Keratinocyte (primary cell): Measurements from ENCODE around the gene RAPGEF3. TPM values are rescaled to one million over a fixed set of nuclear protein-coding genes. Genes with fewer than 3 reads are reported as not detected.

Experiments used
- DNase-seq: peaks from one replicate; pipeline ENCODE4 v3.0.0-alpha.2; 2011; ENCODE audit warnings: low read depth, missing footprints, low spot score
- FAIRE-seq: peaks from 2 replicates; lab custom pipeline; 2011; peaks lifted over from hg19 to GRCh38; lab: Jason Lieb, UNC
- H2AFZ ChIP-seq: 2 replicates; pipeline ENCODE4 v1.6.0; 2012; ENCODE audit warnings: low read length, control low read depth, inconsistent platforms; ENCODE audit not compliant: control insufficient read depth
- H3K27ac ChIP-seq: 2 replicates; pipeline ENCODE4 v1.5.1; 2011; ENCODE audit warnings: low read length; ENCODE audit not compliant: control insufficient read depth, insufficient read depth
- H3K27me3 ChIP-seq: 3 replicates; pipeline ENCODE4 v1.6.0; 2011; ENCODE audit warnings: low read length; ENCODE audit not compliant: control insufficient read depth, insufficient read depth; ENCODE audit errors: extremely low read depth
- H3K36me3 ChIP-seq, 2 experiments: 2 replicates in 1 of 2; 3 replicates in 1 of 2; pipeline ENCODE4 v1.5.1; 2011; ENCODE audit warnings: low read length in 2 of 2, mild to moderate bottlenecking in 1 of 2; ENCODE audit not compliant: control insufficient read depth in 2 of 2, insufficient read depth in 2 of 2; ENCODE audit errors: extremely low read depth in 1 of 2
- H3K4me1 ChIP-seq: 3 replicates; pipeline ENCODE4 v1.5.1; 2011; ENCODE audit warnings: low read length; ENCODE audit not compliant: control insufficient read depth, insufficient read depth; ENCODE audit errors: extremely low read depth
- H3K4me2 ChIP-seq: 3 replicates; pipeline ENCODE4 v1.6.0; 2011; ENCODE audit warnings: low read depth, low read length; ENCODE audit not compliant: control insufficient read depth, insufficient read depth; ENCODE audit errors: extremely low read depth
- H3K4me3 ChIP-seq, 3 experiments: fragments of 200-600 bp in 1 of 3; sonication (generic) in 1 of 3; 2 replicates in 2 of 3; 3 replicates in 1 of 3; pipeline ENCODE4 v1.5.1; 2011 to 2016; ENCODE audit warnings: low read length in 3 of 3, mild to moderate bottlenecking in 3 of 3, control low read depth in 2 of 3, inconsistent platforms in 1 of 3, low read depth in 1 of 3, mixed read lengths in 1 of 3, mixed run types in 1 of 3, moderate library complexity in 1 of 3; ENCODE audit not compliant: control insufficient read depth in 2 of 3, insufficient read depth in 2 of 3; ENCODE audit errors: extremely low read depth in 1 of 3
- H3K79me2 ChIP-seq: 2 replicates; pipeline ENCODE4 v1.6.0; 2012; ENCODE audit warnings: low read length; ENCODE audit not compliant: control insufficient read depth, insufficient read depth
- H3K9ac ChIP-seq: 3 replicates; pipeline ENCODE4 v1.6.0; 2011; ENCODE audit warnings: low read length; ENCODE audit not compliant: control insufficient read depth, insufficient read depth; ENCODE audit errors: extremely low read depth
- H3K9me1 ChIP-seq: 3 replicates; pipeline ENCODE4 v1.6.0; 2011; ENCODE audit warnings: low read length; ENCODE audit not compliant: control insufficient read depth, insufficient read depth; ENCODE audit errors: extremely low read depth
- H3K9me3 ChIP-seq: 2 replicates; pipeline ENCODE4 v1.5.1; 2012; ENCODE audit warnings: low read depth, low read length; ENCODE audit not compliant: control insufficient read depth
- H4K20me1 ChIP-seq: 3 replicates; pipeline ENCODE4 v1.6.0; 2011; ENCODE audit warnings: low read length; ENCODE audit not compliant: control insufficient read depth, insufficient read depth; ENCODE audit errors: extremely low read depth
- EZH2 ChIP-seq: IDR thresholded peaks from one replicate; pipeline ENCODE4 v1.6.1; 2012; ENCODE audit warnings: inconsistent platforms, mild to moderate bottlenecking, low read length, moderate library complexity
- dilution Hi-C: fragments of 300-500 bp; cut with MboI; formaldehyde crosslinking; loops from one replicate; pipeline ENCODE4 v1.7.0; 2020; ENCODE audit warnings: low sequenced_read_pairs; ENCODE audit not compliant: extremely low pct_ligation_motif_present
- polyA plus RNA-seq, 5 experiments: library from polyadenylated mRNA; depleted of rRNA in 3 of 5; stranded (reverse) in 3 of 5; stranded (forward) in 1 of 5; unstranded in 1 of 5; fragments of >200 nt; gene quantifications; 1 replicate in 1 of 5; 2 replicates in 3 of 5; 3 replicates in 1 of 5; pipeline versions ENCODE4 v1.2.1 to v1.2.3, GENCODE V29; 2011 to 2012; ENCODE audit warnings: missing spikeins in 2 of 5, low read depth in 1 of 5, low replicate concordance in 1 of 5
- TF ChIP-seq, protein P1 (sequence below), 3 experiments: IDR thresholded peaks in 1 of 3; conservative IDR thresholded peaks in 1 of 3; optimal IDR thresholded peaks in 1 of 3; 2 replicates in 2 of 3; 3 replicates in 1 of 3; pipeline versions ENCODE3 to v1.5.1; 2011; ENCODE audit warnings: low read length in 3 of 3, mild to moderate bottlenecking in 3 of 3, moderate library complexity in 2 of 3, control low read depth in 1 of 3, inconsistent platforms in 1 of 3; ENCODE audit not compliant: insufficient read depth in 2 of 3; ENCODE audit errors: extremely low read depth in 1 of 3

The RAPGEF3 gene
- polyA plus RNA-seq, 1 donor (not counting 4 experiments of a cell fraction or from before 2014, with no cell fraction given) = 5.1 TPM

- TF ChIP-seq, protein P1, sequence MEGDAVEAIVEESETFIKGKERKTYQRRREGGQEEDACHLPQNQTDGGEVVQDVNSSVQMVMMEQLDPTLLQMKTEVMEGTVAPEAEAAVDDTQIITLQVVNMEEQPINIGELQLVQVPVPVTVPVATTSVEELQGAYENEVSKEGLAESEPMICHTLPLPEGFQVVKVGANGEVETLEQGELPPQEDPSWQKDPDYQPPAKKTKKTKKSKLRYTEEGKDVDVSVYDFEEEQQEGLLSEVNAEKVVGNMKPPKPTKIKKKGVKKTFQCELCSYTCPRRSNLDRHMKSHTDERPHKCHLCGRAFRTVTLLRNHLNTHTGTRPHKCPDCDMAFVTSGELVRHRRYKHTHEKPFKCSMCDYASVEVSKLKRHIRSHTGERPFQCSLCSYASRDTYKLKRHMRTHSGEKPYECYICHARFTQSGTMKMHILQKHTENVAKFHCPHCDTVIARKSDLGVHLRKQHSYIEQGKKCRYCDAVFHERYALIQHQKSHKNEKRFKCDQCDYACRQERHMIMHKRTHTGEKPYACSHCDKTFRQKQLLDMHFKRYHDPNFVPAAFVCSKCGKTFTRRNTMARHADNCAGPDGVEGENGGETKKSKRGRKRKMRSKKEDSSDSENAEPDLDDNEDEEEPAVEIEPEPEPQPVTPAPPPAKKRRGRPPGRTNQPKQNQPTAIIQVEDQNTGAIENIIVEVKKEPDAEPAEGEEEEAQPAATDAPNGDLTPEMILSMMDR (optimal IDR thresholded peaks at IDR 0.05 in 1 of 3, IDR thresholded peaks at IDR 0.05 in 1 of 3, conservative IDR thresholded peaks at IDR 0.05 in 1 of 3; ENCODE audit: extremely low read depth in 1 of 3, insufficient read depth in 2 of 3, low read length in 3 of 3) = no peak
- no peak for TF ChIP-seq EZH2
- DNase-seq (no peak), FAIRE-seq (no peak)
- Histone ChIP-seq H3K9me1 (no peaks in the 10 kb centered on the region), H3K4me3 (no peak overlapping the region), H3K27me3 (no peaks in the 10 kb centered on the region), H3K9me3 (no peaks in the 10 kb centered on the region), H3K4me1 (no peaks in the 10 kb centered on the region), H4K20me1 (peaks cover 10% of the 10 kb centered on the region), H3K9ac (no peak overlapping the region), H3K27ac (no peak overlapping the region), H3K79me2 (peaks cover 18% of the 10 kb centered on the region), H3K4me2 (no peak overlapping the region), H2AFZ (no peak overlapping the region), H3K36me3 (peaks cover 19 to 54% of the 10 kb centered on the region in 2 experiments)
- dilution Hi-C loops = no loop called here
Measured at GRCh38 chr12:47795121-47795813, 36.6 kb upstream of the RAPGEF3 start.

- dilution Hi-C loops = no loop called here
- no peak for FAIRE-seq
- Histone ChIP-seq H3K9me3 (no peaks in the 10 kb centered on the region), H3K4me2 (no peak overlapping the region), H4K20me1 (peaks cover 6% of the 10 kb centered on the region), H3K36me3 (peaks cover 24 to 58% of the 10 kb centered on the region in 2 experiments), H3K4me1 (no peaks in the 10 kb centered on the region), H3K27me3 (no peaks in the 10 kb centered on the region), H3K4me3 (no peak overlapping the region), H3K9ac (no peak overlapping the region), H3K27ac (no peak overlapping the region), H2AFZ (no peak overlapping the region), H3K9me1 (no peaks in the 10 kb centered on the region), H3K79me2 (peaks cover 12% of the 10 kb centered on the region)
- no peak for DNase-seq
- no peak for TF ChIP-seq EZH2
- TF ChIP-seq, protein P1 (optimal IDR thresholded peaks at IDR 0.05 in 1 of 3, IDR thresholded peaks at IDR 0.05 in 1 of 3, conservative IDR thresholded peaks at IDR 0.05 in 1 of 3; ENCODE audit: extremely low read depth in 1 of 3, insufficient read depth in 2 of 3, low read length in 3 of 3) = no peak
Measured at GRCh38 chr12:47794679-47795078, 36.0 kb upstream of the RAPGEF3 start.
